HG02885 (cell line): ENCODE measurements around the gene CYB561.
A peak's percentile ranks its signal among the peaks of the same experiment; 100 is the strongest.

Source experiments
- ATAC-seq: cut with Tn5 transposase; IDR thresholded peaks from one replicate; pipeline ENCODE4 v1.9.1; 2021; ENCODE audit warnings: mild to moderate bottlenecking; ENCODE audit not compliant: unreplicated experiment, poor library complexity

CYB561 gene

GRCh38 chr17:63436523-63437110, 9.5 kb downstream of the CYB561 start:
- ATAC-seq, result no peak

- ATAC-seq, result no peak
Measured at GRCh38 chr17:63435681-63436522, 10.2 kb downstream of the CYB561 start.

- no peak for ATAC-seq
Measured at GRCh38 chr17:63434951-63435571, 11.0 kb downstream of the CYB561 start.

- no peak for ATAC-seq
Measured at GRCh38 chr17:63433746-63434591, 12.1 kb downstream of the CYB561 start.

- no peak for ATAC-seq
Measured at GRCh38 chr17:63431939-63432804, 13.9 kb downstream of the CYB561 start.

GRCh38 chr17:63431618-63431938, 14.5 kb downstream of the CYB561 start:
- no peak for ATAC-seq

GRCh38 chr17:63430223-63430622, 15.9 kb downstream of the CYB561 start:
- no peak for ATAC-seq

GRCh38 chr17:63429766-63430165, 16.3 kb downstream of the CYB561 start:
- no peak for ATAC-seq

GRCh38 chr17:63426917-63427308, 19.2 kb downstream of the CYB561 start:
- no peak for ATAC-seq

- ATAC-seq, result no peak
Measured at GRCh38 chr17:63426041-63426916, 19.8 kb downstream of the CYB561 start.

- peak; percentile 50 for ATAC-seq
Measured at GRCh38 chr17:63425483-63425882, 20.6 kb downstream of the CYB561 start.

- no peak for ATAC-seq
Measured at GRCh38 chr17:63423963-63424362, 22.1 kb downstream of the CYB561 start.

- ATAC-seq, result no peak
Measured at GRCh38 chr17:63423251-63423950, 22.7 kb downstream of the CYB561 start.

GRCh38 chr17:63421681-63422645, 24.1 kb downstream of the CYB561 start:
- ATAC-seq, result no peak

GRCh38 chr17:63420868-63421680, 25.0 kb downstream of the CYB561 start:
- no peak for ATAC-seq
